GM10266 (cell line): Measurements from ENCODE around the gene PRTG.

ENCODE experiments used
- DNase-seq: peaks from one replicate; pipeline ENCODE4 v3.0.0; 2012; ENCODE audit errors: extremely low spot score
- TF ChIP-seq, protein P1 (sequence below): IDR thresholded peaks from 2 replicates; pipeline ENCODE4 v1.5.1; 2012; ENCODE audit warnings: mild to moderate bottlenecking, low read depth; ENCODE audit not compliant: control insufficient read depth, insufficient read depth; ENCODE audit errors: missing control alignments

Gene PRTG

GRCh38 chr15:55780292-55780691 lies 37.3 kb upstream of the PRTG start:
- DNase-seq, result no peak
- TF ChIP-seq, protein P1, sequence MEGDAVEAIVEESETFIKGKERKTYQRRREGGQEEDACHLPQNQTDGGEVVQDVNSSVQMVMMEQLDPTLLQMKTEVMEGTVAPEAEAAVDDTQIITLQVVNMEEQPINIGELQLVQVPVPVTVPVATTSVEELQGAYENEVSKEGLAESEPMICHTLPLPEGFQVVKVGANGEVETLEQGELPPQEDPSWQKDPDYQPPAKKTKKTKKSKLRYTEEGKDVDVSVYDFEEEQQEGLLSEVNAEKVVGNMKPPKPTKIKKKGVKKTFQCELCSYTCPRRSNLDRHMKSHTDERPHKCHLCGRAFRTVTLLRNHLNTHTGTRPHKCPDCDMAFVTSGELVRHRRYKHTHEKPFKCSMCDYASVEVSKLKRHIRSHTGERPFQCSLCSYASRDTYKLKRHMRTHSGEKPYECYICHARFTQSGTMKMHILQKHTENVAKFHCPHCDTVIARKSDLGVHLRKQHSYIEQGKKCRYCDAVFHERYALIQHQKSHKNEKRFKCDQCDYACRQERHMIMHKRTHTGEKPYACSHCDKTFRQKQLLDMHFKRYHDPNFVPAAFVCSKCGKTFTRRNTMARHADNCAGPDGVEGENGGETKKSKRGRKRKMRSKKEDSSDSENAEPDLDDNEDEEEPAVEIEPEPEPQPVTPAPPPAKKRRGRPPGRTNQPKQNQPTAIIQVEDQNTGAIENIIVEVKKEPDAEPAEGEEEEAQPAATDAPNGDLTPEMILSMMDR, result no peak

DNA sequence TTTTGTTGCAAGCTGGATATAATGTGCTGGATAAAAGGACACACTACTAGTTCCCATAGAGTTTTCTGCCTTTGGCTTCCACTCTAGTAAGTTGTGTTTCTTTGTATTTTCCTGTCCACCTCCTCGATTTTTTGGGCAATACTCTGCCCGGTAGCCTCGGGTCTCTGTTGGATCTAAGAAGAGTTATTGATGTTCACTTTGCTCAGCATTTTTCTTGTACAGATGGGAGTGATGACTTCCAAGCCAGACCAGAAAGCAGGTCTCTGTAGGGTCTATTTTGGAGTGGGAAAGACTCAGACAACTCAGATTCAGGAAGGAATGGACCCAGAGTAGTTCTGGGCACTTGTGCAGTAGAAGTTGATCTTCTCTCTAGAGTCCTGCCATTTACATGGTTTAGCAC lies 36.0 kb upstream of the PRTG start:
- DNase-seq, result no peak
- TF ChIP-seq, protein P1, result no peak

GRCh38 chr15:55775316-55775715 lies 32.4 kb upstream of the PRTG start:
- TF ChIP-seq, protein P1, result no peak
- DNase-seq, result no peak

- DNase-seq, result peak; percentile 35
- TF ChIP-seq, protein P1, result peak; percentile 76
Measured at GRCh38 chr15:55774113-55774970, 31.4 kb upstream of the PRTG start.

GRCh38 chr15:55770806-55771205 lies 27.9 kb upstream of the PRTG start:
- DNase-seq, result no peak
- TF ChIP-seq, protein P1, result no peak

- TF ChIP-seq, protein P1, result no peak
- DNase-seq, result no peak
Measured at GRCh38 chr15:55770261-55770660, 27.3 kb upstream of the PRTG start.

- TF ChIP-seq, protein P1, result no peak
Measured at GRCh38 chr15:55768670-55769185, 25.8 kb upstream of the PRTG start.

More at GRCh38 chr15:55768670-55769185, 25.8 kb upstream of the PRTG start:
- no peak for DNase-seq
